Uterus (tissue), 4 donors: ENCODE results near the gene B3GNT8. TPM values are rescaled to one million over a fixed set of nuclear protein-coding genes. Genes with fewer than 3 reads are reported as not detected.

Experiments
- DNase-seq, 2 donors: peaks; one replicate each; pipeline ENCODE4 v3.0.0-alpha.2; 2019 to 2020
- H3K27ac ChIP-seq, 2 donors: fragments of 200-600 bp; sonication (generic); 1 replicate in 1 of 2; 2 replicates in 1 of 2; pipeline ENCODE4 v1.5.1; 2016 to 2018
- H3K27me3 ChIP-seq, 2 donors: fragments of 200-600 bp; sonication (generic); one replicate each; pipeline ENCODE4 v1.5.1; 2018 to 2019; ENCODE audit warnings: control low read depth in 1 of 2
- H3K36me3 ChIP-seq, 2 donors: fragments of 200-600 bp; sonication (generic); one replicate each; pipeline ENCODE4 v1.5.1; 2019; ENCODE audit warnings: control low read depth in 1 of 2
- H3K4me1 ChIP-seq, 2 donors: fragments of 200-600 bp; sonication (generic); one replicate each; pipeline ENCODE4 v1.5.1; 2018 to 2019; ENCODE audit warnings: control low read depth in 1 of 2
- H3K4me3 ChIP-seq, 2 donors: fragments of 200-600 bp; sonication (generic); 1 replicate in 1 of 2; 2 replicates in 1 of 2; pipeline ENCODE4 v1.5.1; 2018 to 2019; ENCODE audit warnings: mild to moderate bottlenecking in 1 of 2
- H3K9me3 ChIP-seq, 2 donors: fragments of 200-600 bp; sonication (generic); one replicate each; pipeline ENCODE4 v1.5.1; 2019; ENCODE audit warnings: control low read depth in 1 of 2
- POLR2A ChIP-seq, 2 donors: fragments of 450-650 bp; IDR thresholded peaks; one replicate each; pipeline ENCODE4 v1.6.1; 2016; ENCODE audit warnings: antibody characterized with exemption in 2 of 2, mild to moderate bottlenecking in 1 of 2, moderate library complexity in 1 of 2
- intact Hi-C: fragments of 100-400 bp; cut with DNase I; formaldehyde crosslinking; loops from one replicate; pipeline ENCODE4 v1.15.1; 2023; ENCODE audit warnings: low total_unique reads
- total RNA-seq, 4 donors: library from RNA; depleted of rRNA in 3 of 4; stranded (reverse); fragments of >200 nt in 3 of 4; gene quantifications; one replicate each; pipeline versions ENCODE4 v1.1.0 to v1.2.4, GENCODE V29; 2014 to 2023
- TF ChIP-seq, protein P1 (sequence below), 4 experiments: fragments of 200-600 bp in 2 of 4; fragments of 450-650 bp in 2 of 4; sonication (generic) in 2 of 4; IDR thresholded peaks; one replicate each; pipeline ENCODE4 v1.5.1; 2016 to 2019; ENCODE audit warnings: antibody characterized with exemption in 4 of 4, mild to moderate bottlenecking in 2 of 4, moderate library complexity in 1 of 4
- donor health status: DM: yes; HTN: yes; CAD: no.

B3GNT8 gene
- total RNA-seq, 4 donors from 2014 or later = 0.83 to 14.1 (median 3.4) TPM; not detected in 1

- intact Hi-C loops = no loop called here
- no peak for TF ChIP-seq POLR2A (IDR thresholded peaks at IDR 0.05)
- TF ChIP-seq, protein P1, sequence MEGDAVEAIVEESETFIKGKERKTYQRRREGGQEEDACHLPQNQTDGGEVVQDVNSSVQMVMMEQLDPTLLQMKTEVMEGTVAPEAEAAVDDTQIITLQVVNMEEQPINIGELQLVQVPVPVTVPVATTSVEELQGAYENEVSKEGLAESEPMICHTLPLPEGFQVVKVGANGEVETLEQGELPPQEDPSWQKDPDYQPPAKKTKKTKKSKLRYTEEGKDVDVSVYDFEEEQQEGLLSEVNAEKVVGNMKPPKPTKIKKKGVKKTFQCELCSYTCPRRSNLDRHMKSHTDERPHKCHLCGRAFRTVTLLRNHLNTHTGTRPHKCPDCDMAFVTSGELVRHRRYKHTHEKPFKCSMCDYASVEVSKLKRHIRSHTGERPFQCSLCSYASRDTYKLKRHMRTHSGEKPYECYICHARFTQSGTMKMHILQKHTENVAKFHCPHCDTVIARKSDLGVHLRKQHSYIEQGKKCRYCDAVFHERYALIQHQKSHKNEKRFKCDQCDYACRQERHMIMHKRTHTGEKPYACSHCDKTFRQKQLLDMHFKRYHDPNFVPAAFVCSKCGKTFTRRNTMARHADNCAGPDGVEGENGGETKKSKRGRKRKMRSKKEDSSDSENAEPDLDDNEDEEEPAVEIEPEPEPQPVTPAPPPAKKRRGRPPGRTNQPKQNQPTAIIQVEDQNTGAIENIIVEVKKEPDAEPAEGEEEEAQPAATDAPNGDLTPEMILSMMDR (IDR thresholded peaks at IDR 0.05) = no peak
- peak; percentile 32 to 54 for DNase-seq
- Histone ChIP-seq H3K27me3 (no peaks in the 10 kb centered on the region), H3K36me3 (no peaks in the 10 kb centered on the region), H3K9me3 (no peaks in the 10 kb centered on the region), H3K4me3 (peak overlapping the region; percentile 42 to 44), H3K27ac (peak overlapping the region; percentile 86 to 87), H3K4me1 (peaks cover 4 to 9% of the 10 kb centered on the region in 2 donors)
Observed at GRCh38 chr19:41427647-41428480, 690 bp upstream of the B3GNT8 start.

DNA sequence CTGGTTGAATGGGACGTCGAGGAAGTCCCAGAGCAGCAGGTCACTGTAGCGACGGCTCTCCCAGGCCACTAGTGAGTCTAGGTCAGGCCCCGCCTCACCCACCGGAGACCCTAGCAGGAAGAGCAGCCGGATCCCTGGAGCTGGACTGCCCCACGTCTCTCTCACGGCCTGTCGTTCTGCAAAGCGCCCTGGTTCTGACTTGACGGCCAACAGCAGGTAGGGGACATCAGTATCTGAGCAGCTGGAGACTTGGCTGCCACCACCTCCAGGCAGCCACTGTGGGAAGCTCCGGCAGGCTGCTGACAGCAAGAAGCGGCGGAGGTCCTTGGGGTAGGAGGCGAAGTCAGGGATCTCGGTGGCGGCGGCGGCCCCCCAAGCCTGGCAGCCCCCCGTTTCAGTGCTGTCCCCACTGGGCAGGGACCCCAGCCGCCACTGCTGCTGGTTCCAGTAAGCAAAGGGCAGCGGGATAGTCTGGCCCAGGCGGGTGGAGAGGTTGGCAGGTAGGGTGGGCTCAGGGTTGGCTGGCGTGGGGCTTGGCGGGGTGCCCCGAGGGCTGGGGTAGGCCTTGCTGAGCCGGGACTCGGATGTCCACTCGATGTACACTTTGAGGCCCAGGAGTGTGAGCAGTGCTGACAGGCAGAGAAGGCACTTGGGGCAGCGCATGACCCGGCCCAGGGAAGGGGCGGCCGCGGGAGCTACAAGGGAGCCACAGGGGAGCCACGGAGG, 895 bp downstream of the B3GNT8 start:
- Histone ChIP-seq H3K4me1 (peaks cover 4 to 9% of the 10 kb centered on the region in 2 donors), H3K36me3 (no peaks in the 10 kb centered on the region), H3K4me3 (peak overlapping the region; percentile 42 to 44), H3K27ac (peak overlapping the region; percentile 86 to 87), H3K9me3 (no peaks in the 10 kb centered on the region), H3K27me3 (no peaks in the 10 kb centered on the region)
- no peak for DNase-seq
- TF ChIP-seq POLR2A (IDR thresholded peaks at IDR 0.05) = no peak
- TF ChIP-seq, protein P1 (IDR thresholded peaks at IDR 0.05) = no peak
- intact Hi-C loops = no loop called here

- Histone ChIP-seq H3K36me3 (no peaks in the 10 kb centered on the region), H3K9me3 (no peaks in the 10 kb centered on the region), H3K27me3 (no peaks in the 10 kb centered on the region), H3K4me1 (peaks cover 4 to 9% of the 10 kb centered on the region in 2 donors), H3K27ac (no peak overlapping the region), H3K4me3 (no peak overlapping the region)
- intact Hi-C loops = no loop called here
- TF ChIP-seq, protein P1 (IDR thresholded peaks at IDR 0.05) = no peak
- no peak for TF ChIP-seq POLR2A (IDR thresholded peaks at IDR 0.05)
- DNase-seq = no peak
Observed at GRCh38 chr19:41425174-41426115, 1.7 kb downstream of the B3GNT8 start.

DNA sequence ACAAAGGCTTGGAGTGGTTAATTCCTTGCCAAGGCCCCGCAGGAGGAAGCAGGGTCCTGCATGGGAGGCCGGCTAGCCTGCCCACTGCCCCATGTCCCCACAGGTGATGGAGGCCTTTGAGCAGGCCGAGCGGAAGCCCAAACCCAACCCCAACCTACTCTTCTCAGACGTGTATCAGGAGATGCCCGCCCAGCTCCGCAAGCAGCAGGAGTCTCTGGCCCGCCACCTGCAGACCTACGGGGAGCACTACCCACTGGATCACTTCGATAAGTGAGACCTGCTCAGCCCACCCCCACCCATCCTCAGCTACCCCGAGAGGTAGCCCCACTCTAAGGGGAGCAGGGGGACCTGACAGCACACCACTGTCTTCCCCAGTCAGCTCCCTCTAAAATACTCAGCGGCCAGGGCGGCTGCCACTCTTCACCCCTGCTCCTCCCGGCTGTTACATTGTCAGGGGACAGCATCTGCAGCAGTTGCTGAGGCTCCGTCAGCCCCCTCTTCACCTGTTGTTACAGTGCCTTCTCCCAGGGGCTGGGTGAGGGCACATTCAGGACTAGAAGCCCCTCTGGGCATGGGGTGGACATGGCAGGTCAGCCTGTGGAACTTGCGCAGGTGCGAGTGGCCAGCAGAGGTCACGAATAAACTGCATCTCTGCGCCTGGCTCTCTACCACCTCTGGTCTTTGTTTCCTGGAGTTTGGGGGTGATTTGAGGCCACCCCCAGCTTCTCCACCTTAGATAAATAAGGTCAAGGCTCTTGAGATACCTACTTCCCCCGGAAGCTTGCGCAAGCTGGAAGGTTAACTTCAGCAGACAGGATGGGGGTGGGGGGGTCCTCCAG, 2.6 kb downstream of the B3GNT8 start:
- no peaks in the 10 kb centered on the region for H3K36me3 ChIP-seq
- intact Hi-C loops = no loop called here

More for the DNA sequence above, 2.6 kb downstream of the B3GNT8 start:
- no peaks in the 10 kb centered on the region for H3K9me3 ChIP-seq
- no peaks in the 10 kb centered on the region for H3K27me3 ChIP-seq
- no peak overlapping the region for H3K4me3 ChIP-seq
- no peak for DNase-seq
- TF ChIP-seq POLR2A (IDR thresholded peaks at IDR 0.05) = no peak
- TF ChIP-seq, protein P1 (IDR thresholded peaks at IDR 0.05) = no peak
- no peak overlapping the region for H3K27ac ChIP-seq
- peaks cover 4 to 9% of the 10 kb centered on the region in 2 donors for H3K4me1 ChIP-seq
